DND-41 (cell line): ENCODE measurements around the gene NR2C2AP.
A peak's percentile ranks its signal among the peaks of the same experiment; 100 is the strongest.

ENCODE experiments used
- ATAC-seq: fragments of 200-7000 bp; cut with Tn5 transposase; 3 replicates; pipeline ENCODE4 v1.9.1; 2021; ENCODE audit warnings: low read depth; ENCODE audit not compliant: insufficient read depth
- DNase-seq: peaks from one replicate; pipeline ENCODE4 v3.0.0-alpha.2; 2020
- H2AFZ ChIP-seq: 2 replicates; pipeline ENCODE4 v1.6.0; 2012; ENCODE audit warnings: low read depth, low read length
- H3K27ac ChIP-seq: 2 replicates; pipeline ENCODE4 v1.5.1; 2012; ENCODE audit warnings: low read length, inconsistent platforms
- H3K27me3 ChIP-seq: fragments of 200-600 bp; sonication (generic); 2 replicates; pipeline ENCODE4 v1.6.0; 2012; ENCODE audit warnings: low read length, mild to moderate bottlenecking, inconsistent platforms; ENCODE audit not compliant: insufficient read depth, poor library complexity
- H3K36me3 ChIP-seq: 2 replicates; pipeline ENCODE4 v1.5.1; 2012; ENCODE audit warnings: low read length, inconsistent platforms; ENCODE audit not compliant: insufficient read depth
- H3K4me1 ChIP-seq: 2 replicates; pipeline ENCODE4 v1.5.1; 2012; ENCODE audit warnings: mild to moderate bottlenecking, low read length; ENCODE audit not compliant: insufficient read depth
- H3K4me2 ChIP-seq: 2 replicates; pipeline ENCODE4 v1.6.0; 2012; ENCODE audit warnings: mild to moderate bottlenecking, moderate library complexity, low read length, inconsistent platforms; ENCODE audit not compliant: insufficient read depth
- H3K4me3 ChIP-seq, 2 experiments: fragments of 200-600 bp in 1 of 2; shearing (Covaris generic) in 1 of 2; 2 replicates each; pipeline ENCODE4 v1.5.1; 2012 to 2016; ENCODE audit warnings: inconsistent platforms in 2 of 2, low read length in 2 of 2, mild to moderate bottlenecking in 2 of 2, low read depth in 1 of 2, moderate library complexity in 1 of 2
- H3K79me2 ChIP-seq: 2 replicates; pipeline ENCODE4 v1.6.0; 2012; ENCODE audit warnings: low read length, inconsistent platforms; ENCODE audit not compliant: insufficient read depth
- H3K9ac ChIP-seq: 2 replicates; pipeline ENCODE4 v1.6.0; 2012; ENCODE audit warnings: low read depth, mild to moderate bottlenecking, inconsistent platforms, low read length, moderate library complexity
- H3K9me3 ChIP-seq: 2 replicates; pipeline ENCODE4 v1.5.1; 2012; ENCODE audit warnings: low read length, moderate library complexity, mild to moderate bottlenecking, inconsistent platforms; ENCODE audit not compliant: insufficient read depth, severe bottlenecking
- H4K20me1 ChIP-seq: 2 replicates; pipeline ENCODE4 v1.6.0; 2012; ENCODE audit warnings: low read length; ENCODE audit not compliant: insufficient read depth
- CTCF ChIP-seq: IDR thresholded peaks from 2 replicates; pipeline ENCODE4 v1.5.1; 2012; ENCODE audit warnings: borderline replicate concordance, low read length, moderate library complexity, mild to moderate bottlenecking; ENCODE audit not compliant: poor library complexity, severe bottlenecking; ENCODE audit errors: extremely low read depth
- EZH2 ChIP-seq: IDR thresholded peaks from 3 replicates; pipeline ENCODE4 v1.6.1; 2012; ENCODE audit warnings: borderline replicate concordance, low read depth, mild to moderate bottlenecking, moderate library complexity, low read length, inconsistent platforms; ENCODE audit not compliant: severe bottlenecking

NR2C2AP gene

GRCh38 chr19:19203012-19203856, at the start of gene NR2C2AP:
Gene NR2C2AP, minus strand, starts transcription at chr19:19203414. Its CDS starts 354 bp downstream, at chr19:19203060.
- H3K79me2 ChIP-seq = peaks cover 21% of the 10 kb centered on the region
- H2AFZ ChIP-seq = peak within 1 kb of the TSS; percentile 97
- ATAC-seq (peak; percentile 91), DNase-seq (peak; percentile 94)
- H3K9ac ChIP-seq = peak within 1 kb of the TSS; percentile 86
- H3K4me3 ChIP-seq = peak within 1 kb of the TSS; percentile 97 to 99
- no peak for TF ChIP-seq CTCF
- TF ChIP-seq EZH2 = no peak
- no peaks in the 10 kb centered on the region for H3K9me3 ChIP-seq
- H3K36me3 ChIP-seq = peaks cover 33% of the 10 kb centered on the region
- H3K4me2 ChIP-seq = peak within 1 kb of the TSS; percentile 87
- peak within 1 kb of the TSS; percentile 92 for H3K27ac ChIP-seq
- peaks cover 26% of the 10 kb centered on the region for H3K4me1 ChIP-seq
- H4K20me1 ChIP-seq = 0 out of 2 replicates have a peak, but pooled peaks cover 3% of the 10 kb centered on the region
- H3K27me3 ChIP-seq = no peaks in the 10 kb centered on the region

- H3K4me3 ChIP-seq = no peak overlapping the region
- H3K9me3 ChIP-seq = no peaks in the 10 kb centered on the region
- H3K4me1 ChIP-seq = no peaks in the 10 kb centered on the region
- TF ChIP-seq EZH2 (no peak), CTCF (no peak)
- no peak overlapping the region for H3K4me2 ChIP-seq
- H3K27me3 ChIP-seq = peaks cover 5% of the 10 kb centered on the region
- H4K20me1 ChIP-seq = no peaks in the 10 kb centered on the region
- no peak for DNase-seq
- no peak for ATAC-seq
- H3K79me2 ChIP-seq = no peaks in the 10 kb centered on the region
- H3K36me3 ChIP-seq = no peaks in the 10 kb centered on the region
- no peak overlapping the region for H3K9ac ChIP-seq
- H2AFZ ChIP-seq = no peak overlapping the region
- no peak overlapping the region for H3K27ac ChIP-seq
Measured at GRCh38 chr19:19250196-19250801, 47.1 kb upstream of the NR2C2AP start.

- Histone ChIP-seq H4K20me1 (no peaks in the 10 kb centered on the region), H3K36me3 (no peaks in the 10 kb centered on the region), H3K27ac (no peak overlapping the region), H3K9me3 (peaks cover 3% of the 10 kb centered on the region), H2AFZ (no peak overlapping the region), H3K4me1 (no peaks in the 10 kb centered on the region), H3K4me3 (no peak overlapping the region), H3K9ac (no peak overlapping the region), H3K27me3 (no peaks in the 10 kb centered on the region), H3K4me2 (no peak overlapping the region), H3K79me2 (no peaks in the 10 kb centered on the region)
- no peak for TF ChIP-seq EZH2
- no peak for TF ChIP-seq CTCF
- no peak for ATAC-seq
- no peak for DNase-seq
Measured at GRCh38 chr19:19240476-19240875, 37.3 kb upstream of the NR2C2AP start.
